ENCODE results near the gene NADK. TPM values are rescaled to one million over a fixed set of nuclear protein-coding genes. Genes with fewer than 3 reads are reported as not detected.
A peak's percentile ranks its signal among the peaks of the same experiment; 100 is the strongest.

Gene NADK
- total and polyA plus RNA-seq, 2 of the 13 experiments (the other 11 are each of a cell fraction or from before 2014, with no cell fraction given): 56.6 to 60.1 TPM

GRCh38 chr1:1782399-1783221 lies 4.3 kb upstream of the NADK start (continued):
- no peak for TF ChIP-seq SCMH1 (CRISPR knock-in tag; IDR thresholded peaks at IDR 0.05; ENCODE audit: borderline replicate concordance)
- TF ChIP-seq ZNF263 (CRISPR knock-in tag; IDR thresholded peaks at IDR 0.05): peak; percentile 81
- peak; percentile 34; the same call in 1 of the 2 replicates for TF ChIP-seq ZSCAN31 (CRISPR knock-in tag; IDR thresholded peaks at IDR 0.05; ENCODE audit: low read depth)
- no peak for TF ChIP-seq TBP (CRISPR knock-in tag; IDR thresholded peaks at IDR 0.05)
- TF ChIP-seq, protein P1, sequence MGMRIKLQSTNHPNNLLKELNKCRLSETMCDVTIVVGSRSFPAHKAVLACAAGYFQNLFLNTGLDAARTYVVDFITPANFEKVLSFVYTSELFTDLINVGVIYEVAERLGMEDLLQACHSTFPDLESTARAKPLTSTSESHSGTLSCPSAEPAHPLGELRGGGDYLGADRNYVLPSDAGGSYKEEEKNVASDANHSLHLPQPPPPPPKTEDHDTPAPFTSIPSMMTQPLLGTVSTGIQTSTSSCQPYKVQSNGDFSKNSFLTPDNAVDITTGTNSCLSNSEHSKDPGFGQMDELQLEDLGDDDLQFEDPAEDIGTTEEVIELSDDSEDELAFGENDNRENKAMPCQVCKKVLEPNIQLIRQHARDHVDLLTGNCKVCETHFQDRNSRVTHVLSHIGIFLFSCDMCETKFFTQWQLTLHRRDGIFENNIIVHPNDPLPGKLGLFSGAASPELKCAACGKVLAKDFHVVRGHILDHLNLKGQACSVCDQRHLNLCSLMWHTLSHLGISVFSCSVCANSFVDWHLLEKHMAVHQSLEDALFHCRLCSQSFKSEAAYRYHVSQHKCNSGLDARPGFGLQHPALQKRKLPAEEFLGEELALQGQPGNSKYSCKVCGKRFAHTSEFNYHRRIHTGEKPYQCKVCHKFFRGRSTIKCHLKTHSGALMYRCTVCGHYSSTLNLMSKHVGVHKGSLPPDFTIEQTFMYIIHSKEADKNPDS (CRISPR knock-in tag; IDR thresholded peaks at IDR 0.05): no peak
- TF ChIP-seq SP2 (CRISPR knock-in tag; IDR thresholded peaks at IDR 0.05): no peak; the same call in 1 of the 2 replicates
- TF ChIP-seq HBP1 (CRISPR knock-in tag; IDR thresholded peaks at IDR 0.05; ENCODE audit: low read depth): no peak
- TF ChIP-seq ZNF337 (CRISPR knock-in tag; IDR thresholded peaks at IDR 0.05; ENCODE audit: borderline replicate concordance, low read depth): no peak
- TF ChIP-seq RARA (CRISPR knock-in tag; IDR thresholded peaks at IDR 0.05): no peak; the same call in 1 of the 2 replicates
- TF ChIP-seq ZNF652 (CRISPR knock-in tag; IDR thresholded peaks at IDR 0.05; ENCODE audit: borderline replicate concordance, low read depth): no peak
- no peak for TF ChIP-seq ZNF432 (CRISPR knock-in tag; IDR thresholded peaks at IDR 0.05; ENCODE audit: borderline replicate concordance)
- TF ChIP-seq YY1 (IDR thresholded peaks at IDR 0.05; ENCODE audit: insufficient read depth, insufficient replicate concordance, low read depth, low read length): no peak
- TF ChIP-seq RFXAP (CRISPR knock-in tag; IDR thresholded peaks at IDR 0.05; ENCODE audit: borderline replicate concordance): no peak
- TF ChIP-seq HOXA7 (CRISPR knock-in tag; IDR thresholded peaks at IDR 0.05): no peak
- TF ChIP-seq BATF2 (CRISPR knock-in tag; IDR thresholded peaks at IDR 0.05): no peak
- TF ChIP-seq ZNF124 (CRISPR knock-in tag; IDR thresholded peaks at IDR 0.05): 0 out of 2 replicates have a peak, but pooled peaks have one; percentile 20
- TF ChIP-seq ZSCAN29 (CRISPR knock-in tag; conservative IDR thresholded peaks at IDR 0.05): no peak
- 0 out of 2 replicates have a peak, but pooled peaks have one; percentile 21 for TF ChIP-seq KLF15 (CRISPR knock-in tag; IDR thresholded peaks at IDR 0.05; ENCODE audit: borderline replicate concordance)
- no peak for TF ChIP-seq ZNF484 (CRISPR knock-in tag; IDR thresholded peaks at IDR 0.05; ENCODE audit: borderline replicate concordance, low read depth)
- no peak for TF ChIP-seq TRIM24 (CRISPR knock-in tag; IDR thresholded peaks at IDR 0.05)
- no peak for TF ChIP-seq ZNF143 (CRISPR knock-in tag; IDR thresholded peaks at IDR 0.05)
- TF ChIP-seq ZNF749 (CRISPR knock-in tag; IDR thresholded peaks at IDR 0.05; ENCODE audit: borderline replicate concordance): no peak
- TF ChIP-seq, protein P2, sequence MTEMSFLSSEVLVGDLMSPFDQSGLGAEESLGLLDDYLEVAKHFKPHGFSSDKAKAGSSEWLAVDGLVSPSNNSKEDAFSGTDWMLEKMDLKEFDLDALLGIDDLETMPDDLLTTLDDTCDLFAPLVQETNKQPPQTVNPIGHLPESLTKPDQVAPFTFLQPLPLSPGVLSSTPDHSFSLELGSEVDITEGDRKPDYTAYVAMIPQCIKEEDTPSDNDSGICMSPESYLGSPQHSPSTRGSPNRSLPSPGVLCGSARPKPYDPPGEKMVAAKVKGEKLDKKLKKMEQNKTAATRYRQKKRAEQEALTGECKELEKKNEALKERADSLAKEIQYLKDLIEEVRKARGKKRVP (CRISPR knock-in tag; IDR thresholded peaks at IDR 0.05): peak in 1 of 2 experiments; percentile 65; a peak in 1 of 4 replicates
- no peak for TF ChIP-seq HNRNPUL1 (IDR thresholded peaks at IDR 0.05; ENCODE audit: low read depth, low read length)
- TF ChIP-seq ZNF772 (CRISPR knock-in tag; IDR thresholded peaks at IDR 0.05): no peak

Measured in HepG2 (cell line).